ENCODE measurements around the gene RGS18. TPM values are rescaled to one million over a fixed set of nuclear protein-coding genes. Genes with fewer than 3 reads are reported as not detected.
"Not testable (repeated sequence)": the region's sequence is repeated elsewhere in the genome, so short reads cannot be mapped to it uniquely, and the experiment has no call there.

Gene RGS18
- total and polyA plus RNA-seq, 4 donors: 1.2 to 7.1 (median 4.3) TPM

DNA sequence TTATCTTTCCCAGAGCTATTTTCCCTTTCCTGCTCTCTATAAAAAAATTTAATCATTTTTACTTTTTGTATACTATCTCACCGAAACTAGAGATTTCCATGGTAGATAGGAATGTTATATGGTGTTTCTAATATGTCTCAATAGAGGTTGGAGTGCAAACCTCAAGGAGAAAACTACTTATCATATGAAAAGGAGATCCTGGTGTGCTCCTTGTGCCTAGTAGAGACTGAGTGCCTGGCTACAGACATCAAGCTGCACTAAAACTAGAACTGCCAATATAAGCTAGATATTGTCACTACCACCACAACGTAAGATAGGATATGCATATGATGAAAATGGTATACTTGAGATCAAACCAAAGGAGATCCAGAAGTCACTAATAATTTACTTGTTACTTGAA, 67.0 kb downstream of the RGS18 start:
- no peaks in the 10 kb centered on the region for H3K27me3 ChIP-seq (ENCODE audit: control insufficient read depth in 1 of 2, insufficient read depth in 2 of 2, low read length in 1 of 2)
- intact Hi-C loops (cut with DNase I): no loop called here
- H3K27ac ChIP-seq (ENCODE audit: low read depth in 1 of 2, low read length in 2 of 2): no peak overlapping the region
- ATAC-seq (ENCODE audit: low FRiP score) (no peak), DNase-seq (no peak)
- WGBS, 2 donors: 84 to 87% methylated on average over 2 of the region's 2 CpGs
- no peaks in the 10 kb centered on the region for H3K36me3 ChIP-seq (ENCODE audit: control insufficient read depth in 1 of 2, insufficient read depth in 2 of 2, low read length in 1 of 2)
- no peaks in the 10 kb centered on the region for H3K4me1 ChIP-seq (ENCODE audit: control insufficient read depth in 1 of 2, insufficient read depth in 2 of 2, low read length in 2 of 2)
- no peaks in the 10 kb centered on the region for H3K9me3 ChIP-seq (ENCODE audit: control insufficient read depth, low read length)
- H3K4me3 ChIP-seq (ENCODE audit: low read length in 2 of 2): no peak overlapping the region

- Histone ChIP-seq H3K27me3 (ENCODE audit: control insufficient read depth in 1 of 2, insufficient read depth in 2 of 2, low read length in 1 of 2) (no peaks in the 10 kb centered on the region), H3K4me1 (ENCODE audit: control insufficient read depth in 1 of 2, insufficient read depth in 2 of 2, low read length in 2 of 2) (no peaks in the 10 kb centered on the region), H3K4me3 (ENCODE audit: low read length in 2 of 2) (no peak overlapping the region), H3K27ac (ENCODE audit: low read depth in 1 of 2, low read length in 2 of 2) (no peak overlapping the region), H3K36me3 (ENCODE audit: control insufficient read depth in 1 of 2, insufficient read depth in 2 of 2, low read length in 1 of 2) (no peaks in the 10 kb centered on the region), H3K9me3 (ENCODE audit: control insufficient read depth, low read length) (no peaks in the 10 kb centered on the region)
- intact Hi-C loops (cut with DNase I): no loop called here
- 66 to 68% methylated on average over 3 of the region's 3 CpGs for WGBS, 2 donors
- ATAC-seq (ENCODE audit: low FRiP score): no peak
- DNase-seq: no peak
These were observed 67.4 kb downstream of the RGS18 start for GRCh38 chr1:192225703-192226102.

DNA sequence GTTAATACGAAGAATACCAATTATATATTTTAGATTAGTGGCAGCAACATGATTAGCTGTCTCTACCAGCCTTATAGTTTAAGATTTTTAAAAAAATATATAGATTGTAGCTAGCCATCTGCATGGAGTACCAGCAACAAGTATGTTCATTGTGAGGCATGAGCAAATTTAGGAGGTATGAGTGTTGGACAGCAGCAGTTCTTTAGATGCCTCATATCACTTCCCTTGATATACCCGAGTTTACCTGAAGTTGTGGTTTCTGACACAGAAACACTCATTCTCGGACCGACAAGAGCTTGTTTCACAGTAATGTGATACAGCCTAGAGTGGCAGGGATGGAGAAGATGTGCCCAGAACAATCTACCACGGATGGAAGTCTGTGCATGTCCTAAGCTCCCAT, 69.1 kb downstream of the RGS18 start:
- ATAC-seq (ENCODE audit: low FRiP score) (no peak), DNase-seq (no peak)
- H3K9me3 ChIP-seq (ENCODE audit: control insufficient read depth, low read length): no peaks in the 10 kb centered on the region
- H3K27me3 ChIP-seq (ENCODE audit: control insufficient read depth in 1 of 2, insufficient read depth in 2 of 2, low read length in 1 of 2): no peaks in the 10 kb centered on the region
- intact Hi-C loops (cut with DNase I): no loop called here
- 85 to 86% methylated on average over 5 of the region's 5 CpGs for WGBS, 2 donors
- no peak overlapping the region for H3K27ac ChIP-seq (ENCODE audit: low read depth in 1 of 2, low read length in 2 of 2)
- H3K4me3 ChIP-seq (ENCODE audit: low read length in 2 of 2): no peak overlapping the region
- no peaks in the 10 kb centered on the region for H3K4me1 ChIP-seq (ENCODE audit: control insufficient read depth in 1 of 2, insufficient read depth in 2 of 2, low read length in 2 of 2)
- H3K36me3 ChIP-seq (ENCODE audit: control insufficient read depth in 1 of 2, insufficient read depth in 2 of 2, low read length in 1 of 2): no peaks in the 10 kb centered on the region

GRCh38 chr1:192227980-192228379, 69.7 kb downstream of the RGS18 start:
- H3K27ac ChIP-seq (ENCODE audit: low read depth in 1 of 2, low read length in 2 of 2); H3K36me3 ChIP-seq (ENCODE audit: control insufficient read depth in 1 of 2, insufficient read depth in 2 of 2, low read length in 1 of 2); H3K4me1 ChIP-seq (ENCODE audit: control insufficient read depth in 1 of 2, insufficient read depth in 2 of 2, low read length in 2 of 2); H3K27me3 ChIP-seq (ENCODE audit: control insufficient read depth in 1 of 2, insufficient read depth in 2 of 2, low read length in 1 of 2); H3K9me3 ChIP-seq (ENCODE audit: control insufficient read depth, low read length); ATAC-seq (ENCODE audit: low FRiP score); H3K4me3 ChIP-seq (ENCODE audit: low read length in 2 of 2); intact Hi-C loops (cut with DNase I); DNase-seq: not testable (repeated sequence)
- WGBS, 2 donors: 95 to 96% methylated on average over 13 of the region's 13 CpGs

DNA sequence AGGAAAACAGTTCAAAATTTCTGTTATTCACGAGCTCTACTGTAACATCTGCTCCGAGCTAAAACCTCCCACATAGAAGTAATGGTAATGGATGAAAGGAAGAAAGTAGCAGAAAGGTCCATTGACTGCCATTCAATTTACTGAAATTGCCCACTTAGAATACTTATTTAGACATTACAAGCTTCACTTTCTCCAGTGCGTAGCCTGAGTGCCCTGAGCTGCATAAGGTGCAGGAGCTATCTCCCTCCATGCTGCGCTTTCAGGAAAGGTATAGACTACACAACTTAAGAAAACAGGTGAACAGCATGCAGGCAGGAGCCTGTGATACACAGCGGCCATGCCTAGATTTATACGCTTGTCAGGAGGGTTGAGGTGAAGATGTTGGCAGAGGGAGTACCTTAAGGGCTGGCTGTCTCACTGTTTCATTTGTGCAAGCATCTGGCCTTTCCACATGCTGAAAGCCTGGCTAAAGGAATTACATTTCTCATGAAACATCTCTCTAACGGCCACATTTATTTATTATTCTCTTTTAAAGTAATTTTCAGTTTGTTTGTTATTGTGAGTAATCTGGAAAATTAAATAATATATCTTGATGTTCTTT, 74.7 kb downstream of the RGS18 start:
- intact Hi-C loops (cut with DNase I): no loop called here
- Histone ChIP-seq H3K36me3 (ENCODE audit: control insufficient read depth in 1 of 2, insufficient read depth in 2 of 2, low read length in 1 of 2) (no peaks in the 10 kb centered on the region), H3K4me3 (ENCODE audit: low read length in 2 of 2) (no peak overlapping the region), H3K27ac (ENCODE audit: low read depth in 1 of 2, low read length in 2 of 2) (no peak overlapping the region), H3K4me1 (ENCODE audit: control insufficient read depth in 1 of 2, insufficient read depth in 2 of 2, low read length in 2 of 2) (no peaks in the 10 kb centered on the region), H3K27me3 (ENCODE audit: control insufficient read depth in 1 of 2, insufficient read depth in 2 of 2, low read length in 1 of 2) (no peaks in the 10 kb centered on the region), H3K9me3 (ENCODE audit: control insufficient read depth, low read length) (peaks cover 3% of the 10 kb centered on the region)
- 82 to 83% methylated on average over 7 of the region's 7 CpGs for WGBS, 2 donors
- no peak for ATAC-seq (ENCODE audit: low FRiP score)
- DNase-seq: no peak

DNA sequence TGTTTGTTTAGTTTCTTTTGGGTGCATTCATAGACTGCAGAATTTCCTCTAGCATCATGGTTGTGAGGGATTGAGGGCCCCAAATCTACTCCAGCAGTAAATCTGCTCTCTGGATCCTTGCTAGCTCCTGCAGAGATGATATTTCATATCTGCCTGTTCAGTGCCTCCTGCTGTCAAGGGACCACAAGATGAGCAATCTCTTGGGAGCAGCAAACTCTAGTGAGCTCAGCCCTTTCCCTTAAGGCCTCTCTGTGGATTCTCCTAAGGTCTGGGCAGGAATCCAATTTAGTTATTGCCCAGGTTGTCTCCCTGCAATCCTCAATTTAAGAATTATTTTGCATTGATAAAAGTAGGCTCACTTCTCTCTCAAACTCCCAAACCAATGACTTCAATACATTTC, 76.9 kb downstream of the RGS18 start:
- intact Hi-C loops (cut with DNase I): no loop called here
- Histone ChIP-seq H3K4me3 (ENCODE audit: low read length in 2 of 2) (no peak overlapping the region), H3K36me3 (ENCODE audit: control insufficient read depth in 1 of 2, insufficient read depth in 2 of 2, low read length in 1 of 2) (no peaks in the 10 kb centered on the region)

More for the DNA sequence above, 76.9 kb downstream of the RGS18 start:
- H3K27ac ChIP-seq (ENCODE audit: low read depth in 1 of 2, low read length in 2 of 2): no peak overlapping the region
- H3K4me1 ChIP-seq (ENCODE audit: control insufficient read depth in 1 of 2, insufficient read depth in 2 of 2, low read length in 2 of 2): no peaks in the 10 kb centered on the region
- no peaks in the 10 kb centered on the region for H3K27me3 ChIP-seq (ENCODE audit: control insufficient read depth in 1 of 2, insufficient read depth in 2 of 2, low read length in 1 of 2)
- H3K9me3 ChIP-seq (ENCODE audit: control insufficient read depth, low read length): peaks cover 3% of the 10 kb centered on the region
- DNase-seq: no peak
- no peak for ATAC-seq (ENCODE audit: low FRiP score)

Other genes starting within 250 kb of the RGS18 start
- not detected for gene RGS21, start 158.5 kb downstream of the RGS18 start, total RNA-seq
- gene RGS21, start 158.5 kb downstream of the RGS18 start, polyA plus RNA-seq: not detected

All from aorta (tissue), 5 donors.